Limb (tissue), 2 donors: Measurements from ENCODE around the gene PTP4A2.

Experiments
- DNase-seq, 2 donors: peaks; one replicate each; pipeline ENCODE4 v3.0.0-alpha.2; 2016; ENCODE audit errors: extremely low spot score in 2 of 2

The PTP4A2 gene

DNA sequence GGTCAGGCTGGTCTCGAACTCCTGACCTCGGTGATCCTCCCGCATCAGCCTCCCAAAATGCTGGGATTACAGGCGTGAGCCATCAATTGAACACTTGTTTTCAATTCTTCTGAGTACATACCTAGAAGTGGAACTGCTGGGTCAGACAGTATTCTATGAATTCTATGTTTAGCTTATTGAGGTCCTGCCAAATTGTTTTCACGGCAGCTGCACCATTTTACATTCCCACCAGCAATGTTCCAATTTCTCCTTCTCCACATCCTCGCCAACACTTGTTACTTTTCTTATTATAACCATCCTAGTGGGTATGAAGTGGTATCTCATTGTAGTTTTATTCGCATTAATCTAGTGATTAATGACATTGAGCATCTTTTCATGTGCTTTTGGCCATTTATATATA is 49.9 kb downstream of the PTP4A2 start:
- no peak for DNase-seq

DNA sequence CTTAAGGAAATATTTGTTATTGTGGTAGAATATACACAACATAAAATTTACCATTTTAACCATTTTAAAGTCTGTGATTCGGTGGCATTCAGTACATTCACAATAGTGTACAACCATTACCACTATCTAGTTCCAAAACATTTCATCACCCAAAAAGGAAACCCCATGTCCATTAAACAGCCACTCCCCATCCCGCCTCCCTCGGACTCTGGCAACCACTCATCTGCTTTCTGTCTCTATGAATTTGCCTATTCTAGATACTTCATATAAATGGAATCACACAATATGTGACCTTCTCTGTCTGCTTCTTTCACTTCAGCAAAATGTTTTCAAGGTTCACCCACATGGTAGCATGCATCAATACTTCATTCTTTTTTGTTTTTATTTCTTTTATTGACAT is 51.3 kb downstream of the PTP4A2 start:
- no peak for DNase-seq

DNA sequence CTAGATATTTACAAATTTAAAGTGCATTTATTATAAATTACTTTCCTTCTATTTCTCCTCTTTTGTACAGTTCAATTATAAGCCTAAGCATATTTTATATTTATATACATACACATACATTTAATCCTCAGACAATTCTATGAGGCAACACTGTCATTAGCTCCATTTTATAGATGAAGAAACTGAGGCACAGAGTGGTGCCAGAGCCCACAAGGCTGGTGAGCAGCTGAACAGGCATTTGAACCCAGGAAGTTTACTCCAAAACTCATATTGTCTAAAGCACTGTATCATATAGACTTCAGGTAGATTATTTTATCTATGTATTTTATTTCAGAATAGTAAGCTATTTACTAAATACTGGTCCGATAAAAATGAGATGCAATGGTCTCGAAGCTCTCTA is 52.3 kb downstream of the PTP4A2 start:
- DNase-seq: no peak

DNA sequence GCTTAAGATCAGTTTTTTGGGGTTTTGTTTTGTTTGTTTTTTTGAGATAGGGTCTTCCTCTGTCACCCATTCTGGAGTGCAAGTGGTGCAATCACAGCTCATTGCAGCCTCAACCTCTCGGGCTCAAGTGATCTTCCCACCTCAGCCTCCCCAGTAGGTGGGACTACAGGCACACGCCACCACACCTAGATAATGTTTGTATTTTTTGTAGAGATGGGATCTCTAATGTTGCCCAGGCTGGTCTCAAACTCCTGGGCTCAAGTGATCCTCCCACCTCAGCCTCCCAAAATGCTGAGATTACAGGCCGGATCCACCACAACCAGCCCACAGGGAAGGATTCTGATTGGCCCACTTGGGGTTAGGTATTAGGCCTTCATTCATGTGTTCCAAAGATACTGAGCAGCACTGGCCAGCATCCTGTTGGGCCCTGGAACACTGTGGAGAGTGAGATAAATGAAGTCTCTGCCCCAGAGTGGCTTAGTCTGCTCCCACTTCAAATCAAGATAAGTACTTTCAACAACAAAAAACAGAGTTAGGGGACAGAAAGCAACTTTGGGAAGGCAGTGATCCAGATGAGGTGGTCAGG is 54.7 kb downstream of the PTP4A2 start:
- no peak for DNase-seq

DNA sequence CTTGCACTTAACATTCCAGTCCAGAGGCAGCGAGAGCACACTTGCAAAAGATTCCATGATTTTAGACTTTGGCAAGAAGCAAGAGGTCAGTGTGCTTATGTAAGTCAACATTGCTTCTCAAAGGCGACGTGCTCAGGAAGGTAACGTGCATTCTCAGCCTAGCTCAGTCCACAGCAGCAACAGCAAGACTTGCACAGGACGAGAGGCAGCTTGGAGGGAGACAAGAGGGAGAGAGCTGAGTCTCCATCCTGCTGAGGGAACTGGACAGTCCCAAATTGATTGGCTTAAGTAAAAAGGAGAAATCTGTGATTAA is 56.5 kb downstream of the PTP4A2 start:
- no peak for DNase-seq

DNA sequence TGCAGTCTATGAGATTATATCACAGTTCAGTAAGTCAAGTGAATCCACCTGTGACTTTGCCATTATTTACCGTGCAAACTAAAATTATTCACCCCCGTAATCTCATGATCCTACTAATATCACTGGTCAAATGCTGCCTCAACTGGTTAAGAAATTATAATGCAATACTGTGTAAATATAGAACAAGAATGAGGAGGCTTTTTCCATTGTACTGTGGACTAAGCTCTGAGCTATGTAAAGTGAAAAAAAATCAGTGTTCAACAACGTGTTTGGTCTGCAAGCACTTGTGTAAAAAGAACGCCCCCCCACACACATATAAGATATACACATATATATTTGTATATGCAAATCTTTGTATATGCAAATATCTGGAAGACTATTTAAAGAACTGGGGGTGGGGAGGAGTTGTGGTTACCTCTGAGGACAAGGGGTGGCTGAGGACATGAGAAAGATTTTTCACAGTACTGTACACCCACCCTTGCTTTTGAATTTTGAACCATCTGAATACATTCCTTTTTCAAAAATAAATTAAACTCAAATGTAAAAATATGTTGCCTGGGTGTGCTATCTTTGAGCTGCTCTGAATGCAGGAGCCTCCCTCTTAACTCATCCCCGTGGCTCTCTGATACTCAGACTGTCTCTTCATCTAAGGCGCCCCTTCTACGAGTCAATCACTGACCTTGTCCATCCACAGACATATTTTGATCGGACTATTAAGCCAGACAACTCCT is 57.0 kb downstream of the PTP4A2 start:
- DNase-seq: no peak

DNA sequence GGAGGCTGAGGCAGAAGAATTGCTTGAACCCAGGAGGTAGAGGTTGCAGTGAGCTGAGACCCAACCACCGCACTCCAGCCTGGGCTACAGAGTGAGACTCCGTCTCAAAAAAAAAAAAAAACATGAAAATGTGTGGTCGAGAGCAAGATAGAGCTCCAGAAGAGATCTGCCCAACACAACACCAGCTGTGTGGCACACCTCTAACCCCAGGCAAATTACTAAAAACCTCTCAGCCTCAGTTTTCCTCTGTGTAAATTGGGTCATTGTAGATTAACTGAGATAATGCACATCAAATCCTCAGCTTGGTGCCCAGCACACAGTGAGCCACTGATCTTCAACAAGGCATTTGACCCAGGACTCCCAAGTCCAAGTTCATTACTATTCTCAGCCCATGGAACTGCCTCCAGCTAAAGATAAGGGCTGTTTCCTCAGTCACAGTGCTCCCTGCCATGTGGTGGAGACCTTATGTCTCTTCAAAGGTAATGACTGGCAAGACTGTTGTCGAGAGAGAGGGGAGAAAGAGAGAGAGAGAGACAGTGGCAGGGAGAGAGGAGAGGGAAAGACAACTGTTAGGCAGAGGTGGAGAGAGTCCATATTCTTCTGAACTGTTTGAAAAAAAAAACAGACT is 58.1 kb downstream of the PTP4A2 start:
- DNase-seq: no peak

DNA sequence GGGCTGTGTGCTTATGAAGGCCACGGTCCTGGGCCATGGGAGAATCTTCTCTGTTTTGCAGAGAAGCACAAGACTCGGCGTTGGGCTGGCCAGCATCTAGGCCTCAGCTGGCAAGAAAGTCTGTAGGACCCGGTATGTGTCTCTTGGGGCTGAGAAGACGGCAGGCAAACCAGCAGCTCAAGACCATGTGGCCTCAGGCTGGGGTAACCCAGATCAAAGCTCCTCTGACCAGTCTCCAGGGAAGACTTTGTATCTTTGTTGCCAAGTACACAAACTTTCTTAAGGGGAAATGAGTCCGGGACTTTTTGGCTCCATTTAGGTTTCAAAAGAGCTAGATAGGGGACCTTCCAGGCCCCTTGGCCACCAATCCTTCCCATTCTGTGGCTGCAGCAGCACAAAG is 60.1 kb downstream of the PTP4A2 start:
- DNase-seq: no peak

DNA sequence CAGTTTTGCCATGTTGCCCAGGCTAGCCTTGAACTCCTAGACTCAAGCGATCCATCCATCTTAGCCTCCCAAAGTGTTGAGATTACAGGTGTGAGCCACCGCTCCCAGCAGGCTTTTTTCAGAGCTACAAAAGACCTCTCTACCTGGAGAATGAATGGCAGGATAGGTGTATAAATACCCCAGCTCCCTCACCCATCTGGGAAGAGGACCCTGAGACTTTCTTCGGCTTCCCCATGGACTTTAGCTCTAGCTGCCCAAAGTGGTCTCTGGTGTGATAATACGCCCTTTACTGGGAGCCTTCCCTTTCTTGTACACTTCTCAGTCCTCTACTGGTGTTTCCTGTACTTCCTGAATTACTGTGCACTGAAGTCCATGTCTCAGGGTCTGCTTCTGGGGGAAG is 60.6 kb downstream of the PTP4A2 start:
- no peak for DNase-seq

DNA sequence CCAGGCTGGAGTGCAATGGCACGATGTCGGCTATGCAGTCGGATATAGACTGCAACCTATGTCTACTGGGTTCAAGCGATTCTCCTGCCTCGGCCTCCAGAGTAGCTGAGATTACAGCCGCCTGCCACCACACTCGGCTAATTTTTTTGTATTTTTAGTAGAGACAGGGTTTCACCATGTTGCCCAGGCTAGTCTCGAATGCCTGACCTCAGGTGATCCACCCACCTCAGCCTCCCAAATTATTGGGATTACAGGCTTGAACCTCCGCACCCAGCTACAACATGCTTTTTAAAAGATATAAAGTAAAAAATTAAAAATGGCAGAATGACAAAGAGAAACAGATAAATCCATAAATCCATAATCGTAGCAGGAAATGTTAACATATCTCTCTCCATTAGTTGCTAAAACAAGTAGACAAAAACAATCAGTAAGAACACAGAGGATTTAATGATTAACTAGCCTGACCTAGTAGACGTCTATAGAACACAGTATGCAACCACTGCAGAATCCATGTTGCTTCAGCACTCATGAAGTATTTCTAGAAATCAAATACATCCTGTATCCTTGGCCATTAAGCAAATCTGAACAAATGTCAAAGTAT is 62.4 kb downstream of the PTP4A2 start:
- no peak for DNase-seq

DNA sequence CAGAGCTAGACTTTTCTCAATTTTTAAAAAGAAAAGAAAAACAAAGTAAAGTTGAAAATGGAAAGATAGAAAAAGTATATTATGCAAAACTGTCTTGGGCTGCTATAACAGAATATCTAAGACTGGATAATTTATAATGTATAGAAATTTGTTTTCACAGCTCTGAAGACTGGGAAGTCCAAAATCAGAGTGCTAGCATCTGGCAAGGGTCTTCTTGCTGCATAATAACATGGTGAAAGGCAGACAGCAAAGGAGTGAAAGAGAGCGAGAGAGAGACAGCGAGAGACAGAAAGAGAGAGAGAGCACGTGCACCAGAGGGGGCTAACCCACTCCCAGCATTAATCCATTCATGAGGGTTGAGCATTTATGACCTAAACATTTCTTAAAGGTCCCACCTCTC is 63.2 kb downstream of the PTP4A2 start:
- no peak for DNase-seq

DNA sequence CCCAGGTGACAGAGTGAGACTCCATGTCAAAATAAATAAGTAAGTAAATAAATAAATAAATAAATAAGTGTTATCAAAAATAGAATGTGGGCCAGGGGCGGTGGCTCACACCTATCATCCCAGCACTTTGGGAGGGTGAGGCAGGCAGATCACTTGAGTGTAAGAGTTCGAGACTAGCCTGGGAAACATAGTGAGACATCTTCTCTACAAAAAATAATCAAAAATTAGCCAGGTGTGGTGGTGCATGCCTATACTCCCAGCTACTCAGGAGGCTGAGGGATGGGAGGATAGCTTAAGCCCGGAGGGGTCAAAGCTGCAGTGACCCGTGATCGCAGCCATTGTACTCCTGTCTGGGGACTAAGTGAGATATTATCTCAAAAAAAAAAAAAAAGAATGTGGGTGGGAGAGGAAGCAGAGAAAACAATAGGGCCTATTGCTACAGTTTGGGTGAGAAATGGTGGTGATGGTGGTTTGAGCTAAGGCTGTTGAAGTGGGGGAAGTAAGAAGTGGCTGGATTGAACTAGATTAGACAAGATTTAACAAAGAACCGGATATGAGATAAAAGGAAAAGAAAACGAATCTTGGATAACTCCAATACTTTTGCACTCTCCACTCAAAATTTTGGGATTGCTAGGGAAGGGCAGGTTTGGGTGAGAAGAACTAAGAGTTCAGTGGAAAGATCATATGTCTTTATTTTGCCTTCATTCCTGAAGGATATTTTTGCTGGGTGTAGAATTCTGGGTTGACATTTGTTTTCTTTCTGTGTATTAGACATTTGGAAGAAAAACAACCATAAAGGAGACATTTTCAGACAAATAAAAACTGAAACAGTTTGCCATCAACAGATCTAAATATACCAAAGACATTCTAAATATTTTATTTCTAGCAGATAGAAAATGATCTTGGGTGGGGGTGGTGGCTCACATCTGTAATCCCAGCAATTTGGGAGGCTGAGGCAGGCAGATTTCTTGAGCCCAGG is 65.2 kb downstream of the PTP4A2 start:
- DNase-seq: no peak

DNA sequence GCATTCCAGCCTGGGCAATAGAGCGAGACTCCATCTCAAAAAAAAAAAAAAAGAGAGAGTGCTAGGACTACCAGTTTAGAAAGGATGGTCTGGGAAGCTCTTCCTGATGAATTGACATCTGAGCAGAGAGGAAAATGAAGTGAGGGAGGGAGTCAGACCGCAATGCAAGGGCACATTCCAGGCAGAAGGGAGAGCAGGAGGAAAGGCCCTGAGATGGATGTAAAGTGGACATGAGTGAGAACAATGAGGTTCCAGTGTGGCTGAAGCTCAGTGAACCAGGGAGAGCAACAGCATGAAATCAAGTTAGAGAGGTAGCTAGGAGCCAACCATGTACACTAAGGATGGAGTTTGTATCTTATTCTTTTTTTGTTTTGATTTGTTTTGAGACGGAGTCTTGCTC is 66.5 kb downstream of the PTP4A2 start:
- no peak for DNase-seq

DNA sequence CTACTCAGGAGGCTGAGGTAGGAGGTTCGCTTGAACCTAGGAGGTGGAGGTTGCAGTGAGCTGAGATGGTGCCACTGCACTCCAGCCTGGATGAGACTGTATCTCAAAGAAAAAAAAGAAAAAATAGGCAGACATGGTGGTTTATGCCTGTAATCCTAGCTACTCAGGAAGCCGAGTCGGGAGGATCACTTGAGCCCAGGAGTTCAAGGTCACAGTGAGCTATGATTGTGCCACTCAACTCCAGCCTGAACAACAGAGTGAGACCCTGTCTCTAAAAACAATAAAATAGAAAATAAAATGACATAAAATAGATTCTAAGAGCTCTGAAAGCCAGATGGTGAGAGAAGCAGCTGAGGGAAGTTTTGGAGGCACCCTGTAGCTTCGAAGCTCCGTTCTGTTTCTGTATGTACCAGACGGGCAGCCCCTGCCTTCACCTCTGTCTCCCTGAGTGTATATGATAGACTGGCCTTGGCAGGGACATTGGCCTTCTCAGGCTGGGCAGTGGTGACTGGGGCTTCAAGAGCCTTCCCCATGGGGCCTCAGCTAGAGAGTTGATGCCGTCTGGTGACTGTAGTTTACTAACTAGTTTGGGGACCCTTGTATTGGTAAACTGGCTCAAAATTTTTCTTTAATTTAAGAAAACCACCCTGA is 68.0 kb downstream of the PTP4A2 start:
- DNase-seq: no peak

DNA sequence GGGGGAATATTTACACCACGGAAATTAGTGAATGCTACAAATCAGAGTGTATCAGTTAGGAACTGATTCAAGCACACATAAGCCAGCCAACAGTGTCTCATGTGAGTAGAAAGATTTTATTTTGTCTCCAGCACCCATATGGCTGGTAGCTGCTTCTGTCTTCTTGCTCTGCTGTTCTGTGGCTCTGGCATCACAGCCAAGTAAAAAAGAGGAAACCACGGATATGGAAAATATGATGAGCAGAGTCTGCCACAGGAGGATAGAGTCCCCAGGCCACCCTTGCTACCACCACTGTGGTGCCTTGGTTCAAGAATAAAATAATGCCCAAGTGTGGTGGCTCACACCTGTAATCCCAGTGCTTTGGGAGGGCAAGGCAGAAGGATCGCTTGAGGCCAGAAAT is 68.7 kb downstream of the PTP4A2 start:
- no peak for DNase-seq

DNA sequence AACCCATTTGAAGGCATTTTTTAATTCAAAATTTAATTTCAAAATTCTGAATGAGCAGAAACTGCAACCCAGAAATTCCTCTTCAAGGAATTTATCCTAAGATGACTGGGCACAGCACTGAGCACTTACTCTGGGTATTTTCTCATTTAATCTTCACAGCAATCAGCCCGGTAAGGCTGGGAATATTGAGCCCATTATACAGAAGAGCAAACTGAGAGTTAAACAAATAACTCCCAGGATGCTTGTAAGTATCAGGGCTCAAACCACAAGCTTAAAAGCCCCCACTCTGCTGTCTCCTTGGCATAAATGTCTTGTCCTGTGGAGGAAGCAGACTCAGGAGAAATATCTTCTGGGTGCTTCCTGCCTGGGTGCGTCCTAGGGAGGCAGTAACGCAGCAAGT is 69.3 kb downstream of the PTP4A2 start:
- DNase-seq: no peak

DNA sequence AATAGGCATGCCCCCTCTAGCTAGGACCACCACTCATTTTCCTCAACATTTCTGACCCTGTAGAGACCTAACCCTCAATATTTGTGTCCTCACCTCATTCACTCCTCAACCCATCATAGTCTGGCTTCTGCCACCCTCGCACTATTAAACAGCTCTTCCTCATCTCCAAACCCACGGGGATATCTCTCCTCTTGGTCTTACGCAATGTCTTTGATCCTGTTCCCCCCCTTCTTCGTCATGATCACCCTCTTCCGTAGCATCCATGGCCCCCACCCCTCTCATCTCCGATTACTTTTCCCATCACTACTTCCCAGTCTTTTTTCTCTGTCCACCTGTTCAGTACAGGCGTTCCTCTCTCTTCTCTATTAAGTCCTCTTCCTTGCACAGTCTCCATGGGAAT is 70.6 kb downstream of the PTP4A2 start:
- no peak for DNase-seq

DNA sequence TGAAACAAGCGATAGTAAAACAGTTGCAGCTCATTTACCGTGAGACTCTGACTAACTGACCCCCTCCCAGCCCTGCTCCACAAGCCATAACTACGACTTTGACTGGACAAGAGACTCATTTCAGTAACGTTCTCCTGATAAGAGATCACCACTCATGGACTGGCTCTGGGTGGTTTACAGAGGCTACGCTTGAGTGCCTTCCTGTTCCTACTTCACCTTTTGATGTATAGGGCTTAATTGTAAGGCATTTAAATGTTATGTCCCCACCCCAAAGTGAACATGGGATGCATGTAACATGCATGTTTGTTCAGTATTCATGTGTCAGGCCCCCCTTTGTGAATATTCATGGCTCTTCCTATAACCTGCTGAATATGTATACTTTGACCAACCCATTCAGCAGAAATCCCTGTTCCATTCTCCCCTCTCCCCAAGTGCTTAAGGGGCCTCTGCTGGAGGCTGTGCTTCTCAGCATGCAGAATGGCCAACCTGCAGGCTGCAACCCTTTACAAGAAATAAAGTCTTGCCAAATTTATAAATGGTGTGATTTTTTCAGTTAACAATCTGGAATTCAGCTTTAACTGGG is 71.6 kb downstream of the PTP4A2 start:
- no peak for DNase-seq

DNA sequence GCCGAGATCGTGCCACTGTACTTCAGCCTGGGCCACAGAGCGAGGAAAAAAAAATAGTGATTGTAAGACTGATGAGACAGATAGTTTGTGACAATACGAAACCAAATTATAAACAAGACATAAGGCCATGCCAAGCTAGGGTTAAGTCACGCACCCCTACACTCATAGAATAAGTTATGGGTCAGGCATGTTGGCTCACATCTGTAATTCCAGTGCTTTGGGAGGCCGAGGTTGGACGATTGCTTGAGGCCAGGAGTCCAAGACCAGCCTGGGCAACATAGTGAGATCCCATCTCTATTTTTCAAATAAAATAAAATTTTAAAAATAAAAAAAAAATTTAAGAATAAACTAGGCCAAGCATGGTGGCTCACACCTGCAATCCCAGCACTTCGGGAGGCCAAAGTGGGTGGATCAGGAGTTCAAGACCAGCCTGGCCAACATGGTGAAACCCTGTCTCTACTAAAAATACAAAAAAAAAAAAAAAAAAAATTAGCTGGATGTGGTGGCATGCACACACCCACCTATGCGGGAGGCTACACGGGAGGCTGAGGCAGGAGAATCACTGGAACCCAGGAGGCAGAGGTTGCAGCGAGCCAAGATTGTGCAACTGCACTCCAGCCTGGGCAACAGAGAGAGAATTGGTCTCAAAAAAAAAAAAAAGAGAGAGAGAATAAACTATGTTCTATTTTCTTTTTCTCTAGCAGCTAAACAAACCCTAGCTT is 72.3 kb downstream of the PTP4A2 start:
- DNase-seq: no peak

DNA sequence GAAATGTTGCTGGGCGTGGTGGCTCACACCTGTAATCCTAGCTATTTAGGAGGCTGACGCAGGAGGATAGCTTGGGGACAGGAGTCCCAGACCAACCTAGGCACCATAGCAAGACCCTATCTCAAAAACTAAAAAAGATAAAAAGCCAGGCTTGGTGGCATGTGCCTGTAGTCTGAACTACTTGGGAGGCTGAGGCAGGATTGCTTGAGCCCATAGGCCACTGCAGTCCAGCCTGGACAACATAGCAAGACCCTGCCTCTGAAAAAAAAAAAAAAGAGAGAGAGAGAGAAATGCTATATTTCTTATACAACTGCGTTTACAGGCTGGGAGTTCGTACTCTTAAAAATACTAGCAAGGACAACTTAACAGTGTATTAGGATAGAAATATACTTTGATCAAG is 76.1 kb downstream of the PTP4A2 start:
- DNase-seq: no peak
